ENCODE measurements around the gene LMAN2. TPM values are rescaled to one million over a fixed set of nuclear protein-coding genes. Genes with fewer than 3 reads are reported as not detected.
"Not testable (repeated sequence)": the region's sequence is repeated elsewhere in the genome, so short reads cannot be mapped to it uniquely, and the experiment has no call there.

LMAN2 gene
- total RNA-seq, 1 donor from 2014 or later = 88.0 TPM

DNA sequence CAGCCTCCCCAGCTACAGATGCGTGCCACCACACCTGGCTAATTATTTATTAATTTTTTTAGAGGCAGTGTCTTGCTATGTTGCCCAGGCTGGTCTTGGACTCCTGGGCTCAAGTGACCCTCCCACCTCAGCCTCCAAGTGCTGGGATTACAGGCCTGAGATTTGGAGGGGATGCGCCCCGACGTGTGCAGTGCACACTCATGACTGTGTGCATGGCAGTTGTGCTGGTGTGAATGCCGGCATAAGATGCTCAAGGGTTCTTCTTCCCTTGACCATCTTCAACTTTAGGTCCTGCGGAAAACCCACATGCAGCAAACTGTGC, 29.3 kb upstream of the LMAN2 start:
- intact Hi-C loops (cut with micrococcal nuclease) = no loop called here
- no peaks in the 10 kb centered on the region for H3K9me3 Mint-ChIP-seq
- no peak overlapping the region for H3K27ac Mint-ChIP-seq
- TF ChIP-seq, protein P1, sequence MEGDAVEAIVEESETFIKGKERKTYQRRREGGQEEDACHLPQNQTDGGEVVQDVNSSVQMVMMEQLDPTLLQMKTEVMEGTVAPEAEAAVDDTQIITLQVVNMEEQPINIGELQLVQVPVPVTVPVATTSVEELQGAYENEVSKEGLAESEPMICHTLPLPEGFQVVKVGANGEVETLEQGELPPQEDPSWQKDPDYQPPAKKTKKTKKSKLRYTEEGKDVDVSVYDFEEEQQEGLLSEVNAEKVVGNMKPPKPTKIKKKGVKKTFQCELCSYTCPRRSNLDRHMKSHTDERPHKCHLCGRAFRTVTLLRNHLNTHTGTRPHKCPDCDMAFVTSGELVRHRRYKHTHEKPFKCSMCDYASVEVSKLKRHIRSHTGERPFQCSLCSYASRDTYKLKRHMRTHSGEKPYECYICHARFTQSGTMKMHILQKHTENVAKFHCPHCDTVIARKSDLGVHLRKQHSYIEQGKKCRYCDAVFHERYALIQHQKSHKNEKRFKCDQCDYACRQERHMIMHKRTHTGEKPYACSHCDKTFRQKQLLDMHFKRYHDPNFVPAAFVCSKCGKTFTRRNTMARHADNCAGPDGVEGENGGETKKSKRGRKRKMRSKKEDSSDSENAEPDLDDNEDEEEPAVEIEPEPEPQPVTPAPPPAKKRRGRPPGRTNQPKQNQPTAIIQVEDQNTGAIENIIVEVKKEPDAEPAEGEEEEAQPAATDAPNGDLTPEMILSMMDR (IDR thresholded peaks at IDR 0.05) = no peak
- DNase-seq = no peak
- ChIA-PET POLR2A (no interaction called here), CTCF (no interaction called here)
- H3K36me3 Mint-ChIP-seq (ENCODE audit: low read depth) = no peaks in the 10 kb centered on the region
- H3K4me1 Mint-ChIP-seq = peaks cover 3% of the 10 kb centered on the region
- ATAC-seq (ENCODE audit: low read depth) = no peak
- H3K4me3 Mint-ChIP-seq = no peak overlapping the region
- H3K27me3 Mint-ChIP-seq = peaks cover 11% of the 10 kb centered on the region

DNA sequence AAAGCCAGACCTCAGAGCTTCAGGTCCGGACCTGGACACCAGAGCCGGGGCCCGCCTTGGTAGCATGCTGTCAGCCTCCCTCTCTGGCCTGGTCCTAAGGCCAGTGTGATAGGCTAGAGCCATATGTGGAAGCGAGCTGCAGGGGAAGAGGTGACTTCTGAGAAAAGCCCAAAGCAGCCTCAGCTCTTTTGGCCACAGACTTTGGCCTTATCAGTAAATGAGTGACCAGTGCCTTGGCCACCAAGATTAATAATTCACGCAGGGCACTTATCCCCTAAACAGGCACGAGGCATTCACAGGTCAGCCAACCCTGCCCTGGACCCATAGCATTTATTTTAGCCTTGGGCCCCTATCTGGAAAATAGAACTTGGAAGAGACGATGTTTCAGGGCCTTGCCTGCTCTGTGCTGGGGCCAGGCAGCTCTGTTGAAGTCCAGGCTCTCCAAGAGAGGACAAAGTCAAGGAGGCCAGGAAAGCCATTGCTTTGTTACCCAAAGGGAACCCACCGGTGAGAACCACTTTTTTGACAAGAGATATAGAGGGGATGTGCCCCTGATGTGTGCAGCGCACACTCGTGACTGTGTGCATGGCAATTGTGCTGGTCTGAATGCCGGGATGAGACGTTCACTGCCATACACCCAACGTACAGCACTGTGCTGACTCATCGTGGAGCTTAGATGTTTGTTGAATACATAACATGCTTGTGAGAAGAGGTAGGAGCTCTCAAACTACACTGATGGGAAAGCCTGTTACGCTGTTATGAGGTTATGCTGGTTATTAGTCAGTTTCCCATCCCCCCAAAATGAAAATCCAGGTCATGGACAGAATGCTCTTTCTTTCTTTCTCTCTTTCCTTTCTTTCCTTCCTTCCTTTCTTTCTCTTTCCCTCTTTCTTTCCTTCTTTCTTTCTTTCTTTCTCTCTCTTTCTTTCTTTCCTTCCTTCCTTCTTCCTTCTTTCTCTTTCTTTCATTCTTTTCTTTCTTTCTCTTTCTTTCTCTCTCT, 27.7 kb upstream of the LMAN2 start:
- Mint-ChIP-seq H3K4me3 (no peak overlapping the region), H3K4me1 (peaks cover 4% of the 10 kb centered on the region), H3K9me3 (no peaks in the 10 kb centered on the region), H3K36me3 (ENCODE audit: low read depth) (no peaks in the 10 kb centered on the region), H3K27ac (no peak overlapping the region), H3K27me3 (peaks cover 3% of the 10 kb centered on the region)
- intact Hi-C loops (cut with micrococcal nuclease) = no loop called here
- TF ChIP-seq, protein P1 (IDR thresholded peaks at IDR 0.05) = no peak
- ChIA-PET POLR2A (no interaction called here), CTCF (interaction anchor here (1.1 to 1.3 kb wide), 3 partner anchors 11 to 78 kb away, joined by 3 to 5 read pairs (median 3); no protein-coding TSS in a partner anchor)
- DNase-seq (no peak), ATAC-seq (ENCODE audit: low read depth) (no peak)

DNA sequence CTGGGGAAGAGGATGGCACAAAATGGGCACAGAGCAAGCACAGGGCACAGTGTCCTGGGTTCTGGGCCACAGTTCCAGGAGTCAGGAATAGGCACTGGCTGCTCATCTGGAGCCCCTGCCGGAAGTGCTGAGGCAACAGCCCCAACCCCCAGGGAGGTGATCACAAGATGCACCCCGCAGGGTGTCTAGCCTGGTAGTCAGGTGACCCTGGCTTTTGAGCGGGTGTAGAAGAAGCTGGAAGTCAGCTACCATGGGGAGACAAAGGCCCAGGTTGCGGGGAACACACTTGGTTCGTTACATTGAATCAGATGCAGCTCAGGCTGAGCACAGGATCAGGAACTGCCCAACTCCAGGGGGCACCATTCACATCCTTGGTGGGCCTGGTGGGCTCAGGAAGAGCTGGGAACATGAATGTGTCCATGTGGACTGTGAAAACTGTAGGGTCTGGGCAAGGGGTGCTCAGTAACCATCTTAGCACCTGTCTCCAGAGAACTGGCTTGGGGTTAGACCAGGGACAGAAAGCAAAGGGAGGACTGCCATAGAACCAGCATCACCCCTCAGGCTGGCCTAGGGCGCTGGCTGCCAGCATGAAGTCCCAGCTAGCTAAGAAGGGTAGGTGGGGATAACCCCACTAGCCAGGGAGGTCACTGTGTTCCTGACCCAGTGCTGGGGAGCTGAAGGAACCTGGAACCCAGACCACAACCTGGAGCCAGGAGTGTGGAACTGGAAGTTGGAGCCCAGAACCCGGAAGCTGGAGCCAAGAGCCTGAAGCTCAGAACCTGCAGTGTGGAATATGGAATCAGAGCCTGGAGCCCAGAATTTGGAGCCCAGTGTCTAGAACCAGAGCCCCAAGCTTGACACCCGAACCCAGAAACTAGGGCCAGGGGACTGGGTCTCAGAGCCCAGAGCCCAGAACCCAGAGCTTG, 26.6 kb upstream of the LMAN2 start:
- peaks cover 11% of the 10 kb centered on the region for H3K4me1 Mint-ChIP-seq
- no peak overlapping the region for H3K27ac Mint-ChIP-seq
- peaks cover 3% of the 10 kb centered on the region for H3K27me3 Mint-ChIP-seq
- H3K9me3 Mint-ChIP-seq = no peaks in the 10 kb centered on the region
- ATAC-seq (ENCODE audit: low read depth) (no peak), DNase-seq (no peak)
- ChIA-PET CTCF (interaction anchor here (1.1 to 1.3 kb wide), 3 partner anchors 13 to 79 kb away, joined by 3 to 5 read pairs (median 3); no protein-coding TSS in a partner anchor), POLR2A (no interaction called here)
- H3K4me3 Mint-ChIP-seq = no peak overlapping the region
- intact Hi-C loops (cut with micrococcal nuclease) = no loop called here
- no peaks in the 10 kb centered on the region for H3K36me3 Mint-ChIP-seq (ENCODE audit: low read depth)
- TF ChIP-seq, protein P1 (IDR thresholded peaks at IDR 0.05) = no peak

DNA sequence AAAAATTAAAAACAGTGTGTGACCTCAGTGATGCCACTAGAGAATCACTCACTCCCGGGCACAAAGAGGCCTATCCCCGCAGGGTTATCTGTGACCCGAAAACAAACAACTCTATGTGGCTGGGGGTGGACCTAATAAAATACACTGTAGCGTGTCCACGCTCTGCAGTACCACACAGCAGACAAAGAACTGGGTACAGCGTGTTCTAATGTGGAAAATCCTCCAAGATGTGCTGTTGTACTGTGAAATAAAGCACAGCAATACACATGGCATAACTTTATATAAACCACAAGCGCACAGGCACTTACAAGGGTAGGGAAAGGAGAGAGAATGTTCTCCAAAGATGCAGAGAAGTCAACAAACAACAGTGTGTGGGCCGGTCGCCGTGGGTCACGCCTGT, 24.6 kb upstream of the LMAN2 start:
- POLR2A ChIA-PET = no interaction called here
- CTCF ChIA-PET = no interaction called here
- Mint-ChIP-seq H3K36me3 (ENCODE audit: low read depth) (peaks cover 11% of the 10 kb centered on the region), H3K4me3 (no peak overlapping the region), H3K27me3 (no peaks in the 10 kb centered on the region), H3K4me1 (peaks cover 29% of the 10 kb centered on the region), H3K9me3 (no peaks in the 10 kb centered on the region), H3K27ac (no peak overlapping the region)
- DNase-seq (no peak), ATAC-seq (ENCODE audit: low read depth) (no peak)
- intact Hi-C loops (cut with micrococcal nuclease) = no loop called here
- TF ChIP-seq, protein P1 (IDR thresholded peaks at IDR 0.05) = no peak

DNA sequence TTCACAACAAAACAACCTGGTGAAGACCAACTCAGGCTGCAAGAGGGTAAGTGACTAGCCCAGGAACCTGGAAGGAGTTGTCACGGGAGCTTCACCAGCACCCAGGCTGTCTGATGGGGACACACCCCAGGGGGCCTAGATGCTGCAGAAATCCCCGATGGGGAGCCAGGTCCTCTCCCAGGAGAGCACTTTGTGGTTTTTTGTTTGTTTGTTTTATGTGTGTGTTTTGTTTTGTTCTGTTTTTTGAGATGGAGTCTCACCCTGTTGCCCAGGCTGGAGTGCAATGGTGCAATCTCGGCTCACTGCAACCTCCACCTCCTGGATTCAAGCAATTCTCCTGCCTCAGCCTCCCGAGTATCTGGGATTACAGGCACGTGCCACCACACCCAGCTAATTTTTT, 24.0 kb upstream of the LMAN2 start:
- H3K27ac Mint-ChIP-seq = not testable (repeated sequence)

More for the DNA sequence above, 24.0 kb upstream of the LMAN2 start:
- DNase-seq; H3K27me3 Mint-ChIP-seq; H3K9me3 Mint-ChIP-seq; H3K4me3 Mint-ChIP-seq; CTCF ChIA-PET; ATAC-seq (ENCODE audit: low read depth); POLR2A ChIA-PET; intact Hi-C loops (cut with micrococcal nuclease): not testable (repeated sequence)
- H3K36me3 Mint-ChIP-seq (ENCODE audit: low read depth) = peaks cover 11% of the 10 kb centered on the region
- peaks cover 29% of the 10 kb centered on the region for H3K4me1 Mint-ChIP-seq
